Measurements from ENCODE around the gene PTGR1.
"Not testable (repeated sequence)": the region's sequence is repeated elsewhere in the genome, so short reads cannot be mapped to it uniquely, and the experiment has no call there.

PTGR1 gene

DNA sequence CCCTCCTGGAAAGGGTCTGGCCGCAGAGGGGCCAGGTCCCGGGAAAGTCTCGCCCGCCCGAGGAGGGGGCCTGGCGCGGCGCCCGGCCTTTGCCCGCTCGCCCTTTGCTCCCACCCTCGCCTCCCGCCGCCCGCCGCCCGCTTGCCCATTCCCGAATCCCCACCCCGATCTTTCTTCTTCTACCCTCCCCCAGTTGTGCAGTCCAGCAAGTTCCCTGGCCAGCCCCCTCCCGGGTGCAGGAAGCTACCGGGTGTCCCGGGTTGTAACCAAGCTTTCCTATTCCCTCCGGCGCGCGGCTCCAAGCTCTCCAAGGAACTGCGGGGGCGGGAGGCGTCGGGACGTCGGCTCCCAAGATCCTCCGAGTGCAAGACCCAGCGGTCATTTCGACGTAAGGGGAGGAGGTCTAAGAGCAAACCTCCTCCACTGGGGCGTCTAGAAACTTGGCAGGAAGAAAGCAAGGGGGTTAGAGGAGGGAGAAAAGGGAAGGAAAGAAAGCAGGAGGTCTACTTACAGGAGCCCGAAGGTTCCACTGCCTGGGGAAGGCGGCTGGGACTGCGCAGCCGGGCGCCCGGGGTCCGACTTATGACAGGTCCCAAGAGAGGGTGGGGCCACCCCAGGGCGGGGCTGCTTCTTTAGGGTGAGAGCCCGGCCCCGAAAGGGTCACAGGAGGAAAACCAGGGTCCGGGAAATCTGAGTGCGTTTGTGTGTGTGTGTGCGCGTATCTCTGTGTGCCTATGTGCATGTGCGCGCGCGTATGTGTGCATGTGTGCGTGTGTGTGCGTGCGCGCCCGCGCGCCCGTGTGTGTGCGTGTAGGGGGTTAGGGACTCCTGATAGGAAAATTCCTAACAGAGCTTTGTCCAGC lies at the start of gene PTGR1:
TSS of gene PTGR1 (minus strand) at position 556 of the 863 bp plus-strand sequence. CDS start 2,225 bp downstream, outside the sequence.
- DNase-seq: peak in 1 of 2 donors; percentile 9

DNA sequence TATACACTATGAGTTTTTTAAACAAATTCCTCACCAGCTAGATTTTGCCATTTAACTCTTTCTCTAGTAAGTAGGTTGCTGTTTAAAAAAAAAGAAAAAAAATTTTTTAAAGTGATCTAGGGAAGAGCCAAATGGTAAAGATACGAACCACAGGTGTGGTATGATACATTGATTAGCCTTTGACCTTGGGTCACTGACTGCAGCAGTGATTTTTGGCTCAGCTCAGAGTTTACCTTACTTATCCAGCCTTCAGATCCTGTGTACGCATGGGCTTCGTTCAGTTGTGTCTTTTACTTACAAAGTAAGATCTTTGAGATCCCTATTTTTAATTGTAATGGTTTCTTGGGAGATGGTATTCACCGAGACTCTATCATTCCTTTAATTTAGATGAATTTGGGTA lies 49.6 kb upstream of the PTGR1 start:
- no peak for DNase-seq

- no peak for DNase-seq
Observed at GRCh38 chr9:111648066-111648465, 48.6 kb upstream of the PTGR1 start.

DNA sequence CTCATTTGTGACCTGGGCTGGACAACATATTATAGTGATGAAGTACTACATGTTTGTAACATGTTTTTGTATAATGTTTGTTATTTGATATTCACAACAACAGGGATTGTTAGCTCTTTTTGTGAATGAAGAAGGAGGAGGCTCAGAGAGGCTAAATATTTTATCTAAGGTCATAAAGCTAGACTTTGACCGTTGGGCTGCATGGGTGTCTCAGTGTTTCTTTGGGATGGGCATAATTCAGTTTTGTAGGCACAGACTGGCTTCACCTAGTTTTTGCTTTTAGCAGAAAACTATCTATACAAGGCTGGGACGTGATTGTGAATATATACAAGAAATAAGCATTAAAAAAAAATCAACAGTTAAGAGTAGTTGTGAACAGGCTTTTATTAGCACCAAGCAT lies 47.0 kb upstream of the PTGR1 start:
- DNase-seq: no peak

DNA sequence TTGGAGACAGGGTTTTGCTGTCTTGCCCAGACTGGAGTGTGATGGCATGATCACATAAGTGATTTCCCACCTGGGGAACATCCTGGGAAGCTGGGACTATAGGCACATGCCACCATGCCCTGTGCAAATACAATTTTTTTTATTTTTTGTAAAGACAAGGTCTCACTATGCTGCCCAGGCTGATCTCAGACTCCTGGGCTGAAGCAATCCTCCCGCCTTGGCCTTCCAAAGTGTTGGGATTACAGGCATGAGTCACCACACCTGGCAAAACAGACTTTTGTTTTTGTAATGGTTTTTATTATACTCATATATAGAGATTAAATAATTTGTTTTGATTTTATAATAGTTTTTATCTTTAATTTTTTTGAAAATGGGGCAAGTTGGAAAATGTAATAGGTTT lies 46.4 kb upstream of the PTGR1 start:
- no peak for DNase-seq

GRCh38 chr9:111644195-111644772 lies 44.8 kb upstream of the PTGR1 start:
- no peak for DNase-seq

GRCh38 chr9:111637421-111637950 lies 38.0 kb upstream of the PTGR1 start:
- DNase-seq: no peak

DNA sequence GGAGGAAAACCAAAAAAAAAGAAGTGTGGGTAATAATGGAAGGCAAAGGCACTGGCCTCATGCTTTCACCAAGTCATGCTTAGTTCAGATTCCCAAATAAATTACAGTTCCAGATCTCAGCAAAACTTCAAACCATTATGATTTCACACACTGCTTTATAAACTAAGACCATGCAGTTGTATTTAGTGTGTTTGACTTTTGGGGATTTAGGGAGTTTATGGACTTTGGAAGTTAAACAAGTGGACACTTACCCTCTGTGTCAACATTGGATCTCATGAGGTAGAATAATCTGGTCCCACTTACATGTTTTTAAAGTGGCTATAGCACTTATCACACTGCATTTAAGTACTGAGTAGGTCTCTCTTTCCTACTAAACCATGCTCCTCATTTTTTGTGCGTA lies 35.4 kb upstream of the PTGR1 start:
- DNase-seq: no peak

GRCh38 chr9:111633389-111633736 lies 33.9 kb upstream of the PTGR1 start:
- no peak for DNase-seq

DNA sequence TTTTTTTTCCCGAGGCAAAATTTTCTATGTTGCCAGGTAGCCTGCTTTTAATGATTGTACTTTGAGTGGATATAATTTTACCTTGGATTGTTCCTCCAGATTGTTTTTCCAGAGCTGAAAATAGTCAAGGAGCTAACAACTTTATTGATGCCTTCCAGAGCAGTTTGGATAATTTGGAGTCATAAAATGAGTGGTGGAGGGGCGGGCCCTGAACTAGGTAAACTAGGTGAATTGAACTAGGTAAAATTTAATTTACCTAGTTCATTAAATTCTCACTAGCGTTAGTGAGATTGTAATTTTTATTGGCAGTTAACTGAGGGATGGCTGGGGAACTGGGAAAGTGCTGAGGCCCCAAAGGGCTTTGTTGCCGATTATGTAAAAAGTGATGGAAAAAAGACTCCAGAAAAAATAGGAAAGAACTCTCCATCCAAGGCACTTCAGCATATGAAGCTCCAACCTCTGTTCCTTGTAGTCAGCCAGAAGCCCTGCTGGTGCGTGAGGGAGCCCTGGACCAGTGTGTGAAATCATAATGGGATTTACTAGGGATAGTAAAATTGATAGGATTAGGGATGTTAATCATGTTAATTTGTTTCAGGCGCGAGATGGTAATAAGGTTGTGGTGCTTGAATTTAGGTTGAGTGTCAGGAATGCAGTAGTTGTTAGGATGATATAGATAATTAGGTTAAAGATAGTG lies 33.4 kb upstream of the PTGR1 start:
- DNase-seq: no peak

DNA sequence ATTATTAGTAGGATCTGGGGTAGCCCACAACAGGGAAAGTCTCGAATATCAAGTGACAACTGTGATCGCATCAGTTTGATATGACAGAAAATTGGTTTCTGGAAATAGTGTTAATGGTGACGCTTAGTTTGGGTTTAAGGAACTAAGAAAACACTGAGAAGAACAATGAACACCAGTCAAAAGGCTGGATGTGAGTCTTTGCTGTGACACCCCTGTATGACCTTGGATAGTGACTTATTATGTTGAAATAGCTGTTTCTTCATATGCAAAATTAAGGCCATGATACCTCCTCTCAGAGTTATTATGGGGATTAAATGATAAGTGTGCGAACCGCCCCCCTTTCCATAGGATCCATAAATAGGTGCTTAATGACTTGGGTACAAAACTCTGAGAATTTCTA lies 32.6 kb upstream of the PTGR1 start:
- DNase-seq: peak in 1 of 2 donors; percentile 2

DNA sequence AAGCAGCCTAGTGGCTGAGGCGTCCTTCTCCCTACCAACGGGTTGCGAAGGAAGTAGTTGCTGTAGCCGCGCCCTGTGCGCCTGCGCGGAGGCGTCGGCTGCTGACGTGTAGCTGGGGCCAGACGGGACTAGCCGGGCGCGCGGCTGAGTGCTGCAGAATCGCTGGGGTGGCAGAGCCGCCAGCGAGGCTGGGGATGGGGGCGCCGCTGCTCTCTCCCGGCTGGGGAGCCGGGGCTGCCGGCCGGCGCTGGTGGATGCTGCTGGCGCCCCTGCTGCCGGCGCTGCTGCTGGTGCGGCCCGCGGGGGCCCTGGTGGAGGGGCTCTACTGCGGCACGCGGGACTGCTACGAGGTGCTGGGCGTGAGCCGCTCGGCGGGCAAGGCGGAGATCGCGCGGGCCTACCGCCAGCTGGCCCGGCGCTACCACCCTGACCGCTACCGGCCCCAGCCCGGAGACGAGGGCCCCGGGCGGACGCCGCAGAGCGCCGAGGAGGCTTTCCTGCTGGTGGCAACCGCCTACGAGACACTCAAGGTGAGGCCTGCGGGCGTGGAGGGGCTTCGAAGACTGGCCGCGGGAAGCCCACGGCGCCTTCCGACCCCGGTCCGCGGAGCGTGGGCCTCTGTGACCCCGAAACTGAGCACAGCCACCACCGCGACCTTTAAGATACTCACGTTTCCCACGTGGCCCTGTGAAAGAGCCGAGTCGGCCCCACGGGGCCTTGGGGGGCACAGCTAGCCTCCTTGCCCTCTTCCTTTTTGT lies 31.9 kb upstream of the PTGR1 start, which contains the start of gene DNAJC25:
TSS of gene DNAJC25 (plus strand) at position 121 of the 758 bp plus-strand sequence. CDS start at position 195, 74 bp downstream.
- DNase-seq: peak; percentile 98 to 99

GRCh38 chr9:111630964-111631213 lies 31.4 kb upstream of the PTGR1 start:
- no peak for DNase-seq

DNA sequence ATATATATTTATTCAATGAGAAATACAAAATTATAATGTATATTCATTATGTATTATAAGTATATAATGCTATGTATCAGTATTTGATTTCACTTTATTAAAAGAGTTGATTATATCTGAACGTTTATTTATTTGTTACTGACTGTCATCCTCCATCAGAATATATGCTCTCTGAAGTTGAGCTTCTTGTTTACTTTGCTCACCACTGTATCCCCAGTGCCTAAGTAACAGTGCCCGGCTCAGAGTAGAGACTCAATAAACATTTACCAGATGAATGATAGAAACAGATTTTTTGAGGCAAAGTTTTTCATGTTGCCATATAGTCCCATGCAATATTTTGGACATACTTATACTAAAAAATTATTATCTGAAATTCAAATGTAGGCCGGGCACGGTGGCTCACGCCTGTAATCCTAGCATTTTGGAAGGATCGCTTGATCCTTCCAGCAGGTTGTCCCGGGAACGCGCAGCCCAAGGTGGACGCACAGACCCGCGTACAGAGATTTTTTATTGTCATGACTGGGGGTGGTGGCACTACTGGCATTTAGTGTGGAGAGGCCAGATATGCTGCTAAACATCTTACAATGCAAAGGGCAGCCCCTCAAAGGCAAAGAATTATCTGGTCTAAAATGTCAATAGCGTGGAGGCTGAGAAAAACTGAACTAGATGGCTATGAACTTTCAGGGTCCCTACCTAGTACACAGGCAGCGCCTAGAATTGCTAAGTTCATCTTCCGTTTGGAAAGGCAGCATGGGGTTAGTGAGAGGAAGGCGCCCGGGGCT lies 30.9 kb upstream of the PTGR1 start:
- no peak for DNase-seq

DNA sequence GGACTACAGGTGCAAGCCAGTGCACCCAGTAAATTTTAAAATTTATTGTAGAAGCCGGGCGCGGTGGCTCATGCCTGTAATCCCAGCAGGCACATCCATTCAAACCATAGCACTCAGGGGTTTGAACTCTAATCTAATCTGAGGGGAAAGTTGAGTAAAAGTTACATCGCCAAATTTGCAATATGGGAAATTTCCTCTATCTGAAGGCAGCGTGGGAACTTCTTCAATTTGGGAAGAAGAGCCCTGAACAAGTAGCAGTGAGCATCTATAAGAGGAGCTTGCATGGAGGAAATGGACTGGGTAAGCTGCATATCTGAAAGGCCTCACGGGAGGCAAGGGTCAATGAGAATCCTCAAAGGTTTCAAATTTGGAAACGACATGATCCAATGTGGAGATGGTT lies 29.0 kb upstream of the PTGR1 start:
- no peak for DNase-seq

DNA sequence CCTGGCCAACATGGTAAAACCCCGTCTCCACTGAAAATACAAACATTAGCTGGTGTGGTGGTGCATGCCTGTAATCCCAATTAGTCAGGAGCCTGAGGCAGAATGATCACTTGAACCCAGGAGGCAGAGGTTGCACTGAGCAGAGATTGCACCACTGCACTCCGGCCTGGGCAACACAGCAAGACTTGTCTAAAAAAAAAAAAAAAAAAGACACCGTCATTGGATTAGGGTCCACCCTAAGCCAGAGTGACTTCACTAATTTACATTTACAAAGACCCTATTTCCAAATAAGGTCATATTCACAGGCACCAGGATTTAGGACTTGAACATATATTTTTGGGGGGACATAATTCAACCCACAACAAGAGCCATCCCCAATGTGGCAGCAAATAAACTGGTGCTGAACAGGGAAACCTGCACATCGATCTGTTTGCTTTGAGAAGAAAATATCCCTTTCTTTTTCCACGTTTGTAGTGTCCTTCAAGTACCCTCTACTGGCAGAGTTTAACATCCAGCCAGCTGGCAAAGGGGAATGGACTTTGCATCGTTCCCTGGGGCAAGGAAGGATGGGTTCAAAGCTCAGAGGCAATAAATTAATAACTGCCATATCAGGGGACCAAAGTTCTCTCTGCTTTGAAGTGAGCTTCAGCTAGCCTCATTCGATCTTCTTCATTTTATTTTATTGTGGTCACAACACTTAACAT lies 28.0 kb upstream of the PTGR1 start:
- DNase-seq: no peak

DNA sequence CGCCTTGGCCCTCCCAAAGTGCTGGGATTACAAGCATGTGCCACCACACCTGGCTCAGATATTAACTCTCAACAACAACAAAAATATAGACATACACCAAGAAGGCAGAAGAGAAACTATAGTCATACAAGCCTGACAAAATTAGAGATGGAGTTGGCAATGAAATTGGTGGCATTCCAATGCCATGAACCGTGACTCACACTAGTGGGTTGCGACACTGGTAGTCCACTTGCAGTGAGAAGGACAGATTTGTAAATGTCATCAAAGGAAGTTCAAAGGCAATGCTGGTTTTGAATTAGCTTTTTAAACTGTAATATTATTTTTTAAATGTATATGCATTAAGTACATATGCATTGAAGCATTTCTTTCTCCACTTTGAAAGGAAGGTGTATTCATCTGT lies 23.2 kb upstream of the PTGR1 start:
- DNase-seq: peak in 1 of 2 donors; percentile 41

DNA sequence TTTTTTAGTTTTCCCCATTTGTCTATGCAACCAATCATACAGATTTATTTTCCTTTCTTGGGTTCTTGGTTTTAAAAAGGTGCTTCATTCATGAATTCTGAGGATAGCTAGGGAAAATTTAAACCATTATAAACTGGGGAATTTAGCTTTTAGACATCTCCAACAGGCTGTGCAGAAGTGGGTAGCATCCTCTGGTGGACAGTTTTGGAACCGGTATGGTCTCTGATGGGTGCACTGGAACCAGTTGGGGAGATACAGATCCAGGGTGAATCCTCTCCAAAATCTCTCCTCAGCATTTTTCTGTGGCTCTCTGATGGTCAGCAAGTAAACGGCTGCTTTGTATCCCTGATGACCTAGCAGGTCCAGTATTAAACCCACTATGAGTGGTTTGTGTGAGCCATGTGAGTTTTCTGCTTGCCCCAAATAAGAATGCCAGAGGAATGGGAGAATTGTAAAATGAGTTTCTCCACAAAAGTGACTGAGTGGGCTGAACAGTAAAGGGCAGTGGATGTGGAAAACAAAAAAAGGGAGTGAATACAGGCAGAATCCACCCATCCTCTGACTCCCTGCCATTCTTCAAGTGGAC lies 22.5 kb upstream of the PTGR1 start:
- peak in 1 of 2 donors; percentile 30 for DNase-seq

- not testable (repeated sequence) for DNase-seq
Observed at GRCh38 chr9:111617349-111617748, 17.9 kb upstream of the PTGR1 start.

DNA sequence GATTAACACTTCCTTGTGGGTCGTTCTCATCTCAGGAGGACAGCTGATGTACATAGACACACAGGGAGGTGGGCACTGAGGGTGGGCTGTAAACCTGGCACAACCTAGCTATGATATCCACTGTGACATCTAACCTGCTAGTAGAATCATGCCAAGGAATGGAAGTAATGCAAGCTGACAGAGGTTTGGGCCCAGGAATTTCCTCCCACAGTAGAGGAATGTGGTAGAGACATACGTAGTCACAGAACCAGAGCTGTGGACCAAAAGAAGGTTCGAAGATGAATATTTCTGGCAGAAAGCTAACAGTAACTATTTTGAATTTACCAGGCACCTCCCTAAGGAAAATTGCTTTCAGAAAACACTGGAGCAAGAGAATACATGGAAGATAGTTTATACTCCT lies 16.5 kb upstream of the PTGR1 start:
- DNase-seq: no peak

DNA sequence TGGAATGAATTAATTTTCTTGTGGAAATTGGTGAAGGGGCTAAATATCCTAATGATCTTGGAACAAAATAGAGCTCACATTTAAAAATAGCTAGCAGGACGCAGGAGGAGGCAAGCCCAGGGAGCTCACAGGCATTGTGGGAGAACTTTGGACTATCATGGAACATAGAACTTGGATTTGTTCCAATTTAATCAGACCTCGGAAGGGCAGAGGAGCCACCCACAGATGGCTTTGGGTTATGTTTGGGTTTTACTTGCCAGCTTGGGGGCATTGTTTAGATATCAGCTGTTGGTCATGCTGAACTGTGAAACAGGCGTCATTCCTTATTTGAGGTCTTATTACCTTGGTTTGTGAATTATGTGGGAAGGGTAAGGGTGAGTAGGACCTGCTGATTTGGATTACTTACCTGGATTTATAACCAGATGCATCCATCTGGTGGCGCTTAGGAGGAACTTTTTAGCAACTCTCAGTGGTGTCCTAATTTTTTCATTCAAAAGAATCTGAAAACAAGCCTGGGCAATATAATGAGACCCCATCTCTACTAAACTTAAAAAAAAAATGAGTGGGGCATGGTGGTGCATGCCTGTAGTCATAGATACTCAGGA lies 14.1 kb upstream of the PTGR1 start:
- no peak for DNase-seq

Measured in CD4-positive, alpha-beta T cell treated with Interferon alpha-2 for 1 hour (primary cell).